Effector memory CD4-positive, alpha-beta T cell (primary cell): ENCODE data around the gene CNGA4.

Source experiments
- DNase-seq, 3 donors: peaks; one replicate each; pipeline ENCODE4 v3.0.0-alpha.2; 2020
- H3K27ac ChIP-seq: 2 replicates; pipeline ENCODE4 v1.7.0; 2013; ENCODE audit warnings: mild to moderate bottlenecking, low read length, moderate library complexity; ENCODE audit not compliant: insufficient read depth, poor library complexity, severe bottlenecking
- H3K27me3 ChIP-seq: replicated peaks from 2 replicates; pipeline ENCODE4 v1.7.0; 2013; ENCODE audit warnings: mild to moderate bottlenecking, low read length; ENCODE audit not compliant: insufficient read depth, control insufficient read depth, poor library complexity, severe bottlenecking
- H3K36me3 ChIP-seq: 2 replicates; pipeline ENCODE4 v1.7.0; 2013; ENCODE audit warnings: mild to moderate bottlenecking, low read length, moderate library complexity; ENCODE audit not compliant: control insufficient read depth, insufficient read depth
- H3K4me1 ChIP-seq: 2 replicates; pipeline ENCODE4 v1.7.0; 2013; ENCODE audit warnings: low read length, mild to moderate bottlenecking; ENCODE audit not compliant: control insufficient read depth, insufficient read depth, poor library complexity, severe bottlenecking
- H3K4me3 ChIP-seq: 2 replicates; pipeline ENCODE4 v1.7.0; 2013; ENCODE audit warnings: low read length, low read depth, mild to moderate bottlenecking; ENCODE audit not compliant: insufficient read depth, poor library complexity, severe bottlenecking
- H3K9me3 ChIP-seq: 2 replicates; pipeline ENCODE4 v1.7.0; 2013; ENCODE audit warnings: mild to moderate bottlenecking, low read length, moderate library complexity; ENCODE audit not compliant: control insufficient read depth

Gene CNGA4

DNA sequence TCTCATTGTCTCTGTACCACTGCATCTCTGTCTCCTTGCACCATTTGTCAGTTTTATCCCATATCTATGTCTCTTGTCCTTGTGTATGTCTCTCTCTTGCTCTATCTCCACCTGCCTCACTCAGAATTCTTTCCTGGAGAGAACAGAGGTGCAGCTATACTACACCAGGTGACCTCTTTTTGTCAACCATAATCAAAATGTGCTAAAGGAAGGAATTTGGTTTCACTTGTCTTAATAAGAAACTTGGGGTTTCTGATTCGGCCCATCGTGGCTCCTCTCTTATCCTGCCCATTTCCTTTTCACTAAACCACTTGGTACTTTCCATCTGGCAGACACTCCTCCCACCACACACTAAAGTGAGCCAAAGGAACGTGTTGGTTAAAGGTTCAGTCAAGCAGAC is 35.6 kb upstream of the CNGA4 start:
- Histone ChIP-seq H3K27ac (no peak overlapping the region), H3K4me1 (peaks cover 15% of the 10 kb centered on the region), H3K4me3 (no peak overlapping the region), H3K9me3 (no peaks in the 10 kb centered on the region), H3K36me3 (no peaks in the 10 kb centered on the region), H3K27me3 (no peaks in the 10 kb centered on the region)
- DNase-seq, result no peak

DNA sequence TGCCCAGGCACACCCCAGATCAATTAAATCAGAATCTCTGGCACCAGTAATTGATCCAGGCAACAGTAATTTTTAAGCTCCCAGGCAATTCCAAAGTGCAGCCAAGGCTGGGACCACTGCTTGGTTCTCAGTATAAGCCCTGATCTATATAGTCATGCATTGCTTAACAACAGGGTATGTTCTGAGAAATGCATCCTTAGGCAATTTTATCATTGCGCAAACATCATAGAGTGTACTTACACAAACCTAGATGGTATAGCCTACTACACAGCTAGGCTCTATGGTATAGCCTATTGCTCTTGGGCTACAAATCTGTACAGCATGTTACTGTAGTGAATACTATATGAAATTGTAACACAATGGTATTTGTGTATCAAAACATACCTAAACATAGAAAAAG is 34.2 kb upstream of the CNGA4 start:
- H3K27me3 ChIP-seq, result no peaks in the 10 kb centered on the region
- H3K4me3 ChIP-seq, result no peak overlapping the region
- H3K4me1 ChIP-seq, result peaks cover 15% of the 10 kb centered on the region
- no peak overlapping the region for H3K27ac ChIP-seq
- peaks cover under 1% of the 10 kb centered on the region for H3K36me3 ChIP-seq
- H3K9me3 ChIP-seq, result no peaks in the 10 kb centered on the region
- no peak for DNase-seq

DNA sequence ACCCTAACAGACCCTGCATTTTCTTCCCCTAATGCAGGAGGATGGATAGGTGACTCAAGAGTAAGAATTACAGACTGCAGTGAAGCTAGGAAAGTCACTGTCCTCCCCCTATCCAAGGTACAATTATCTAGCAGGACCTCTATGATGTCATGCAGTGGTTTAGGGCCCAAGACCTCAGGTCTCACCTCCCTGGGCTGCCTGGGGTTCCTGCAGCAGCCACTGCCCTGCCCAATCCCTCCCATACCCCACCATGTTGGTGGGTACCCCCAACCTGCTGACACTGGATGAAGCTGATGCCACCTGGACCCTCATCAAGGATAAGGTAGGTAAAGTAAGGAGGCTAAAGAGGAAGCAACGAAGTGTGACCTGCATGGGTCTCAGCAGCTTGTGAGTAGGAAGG is 33.5 kb upstream of the CNGA4 start, which contains the start of gene C11orf42:
TSS of gene C11orf42 (plus strand) at position 192 of the 400 bp plus-strand sequence. CDS start at position 251, 59 bp downstream.
- Histone ChIP-seq H3K27me3 (no peaks in the 10 kb centered on the region), H3K4me3 (no peak within 1 kb of the TSS), H3K9me3 (no peaks in the 10 kb centered on the region), H3K4me1 (peaks cover 15% of the 10 kb centered on the region), H3K27ac (no peak within 1 kb of the TSS), H3K36me3 (peaks cover 6% of the 10 kb centered on the region)
- DNase-seq, result no peak

DNA sequence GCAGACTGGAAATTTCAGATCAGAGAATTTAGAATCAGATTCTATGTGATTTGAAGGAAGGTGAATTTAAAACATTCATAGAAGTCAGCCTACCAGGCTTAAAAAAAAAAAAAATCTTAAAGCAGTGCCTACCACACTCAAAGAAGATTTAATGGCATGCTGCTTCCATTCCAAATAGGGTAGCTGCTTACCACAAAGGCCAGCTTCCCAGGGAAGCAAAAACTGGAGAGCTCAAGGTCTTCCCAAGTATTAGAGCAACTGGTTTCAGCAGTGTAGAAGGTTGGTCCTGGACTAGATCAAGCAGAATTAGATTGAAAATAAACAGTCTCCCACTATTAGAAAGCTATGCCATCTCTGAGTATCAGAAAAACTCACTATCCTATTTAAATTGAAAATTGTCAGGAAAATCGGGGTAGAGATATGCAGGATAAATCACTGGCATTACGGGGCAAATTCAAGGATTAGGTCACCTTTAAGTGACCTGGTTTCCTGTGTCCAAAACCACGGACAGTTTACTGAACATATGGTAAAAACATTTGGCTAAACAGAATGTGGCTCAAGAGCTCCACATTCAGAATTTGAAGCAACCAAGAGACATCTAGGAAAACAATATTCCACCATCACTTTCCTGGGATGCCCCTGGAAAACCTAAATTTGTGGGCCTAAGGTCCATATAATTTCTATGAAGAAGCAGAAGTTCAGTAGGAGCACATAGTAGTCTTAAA is 32.3 kb upstream of the CNGA4 start:
- peaks cover 18% of the 10 kb centered on the region for H3K36me3 ChIP-seq

DNA sequence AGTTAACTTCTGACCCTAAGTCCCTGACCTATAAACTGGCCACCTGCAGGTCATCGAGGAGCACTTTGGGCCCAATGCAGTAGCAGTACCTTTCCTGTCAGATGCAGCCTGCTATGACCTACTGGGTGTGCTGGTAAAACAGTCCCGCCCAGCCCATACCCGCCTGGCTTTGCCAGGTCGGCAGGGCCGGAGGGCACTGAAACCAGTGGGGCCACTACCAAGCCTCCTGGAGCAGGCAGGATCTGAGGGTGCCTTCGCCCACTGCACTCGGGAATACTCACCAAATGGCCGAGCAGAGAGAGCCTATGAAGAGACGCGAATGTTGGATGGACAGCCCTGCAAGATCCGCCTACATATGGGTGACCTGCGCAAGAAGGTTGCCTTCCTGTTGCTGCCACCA is 29.1 kb upstream of the CNGA4 start:
- no peak for DNase-seq
- no peak overlapping the region for H3K4me3 ChIP-seq
- no peaks in the 10 kb centered on the region for H3K9me3 ChIP-seq
- H3K27me3 ChIP-seq, result no peaks in the 10 kb centered on the region
- peaks cover 31% of the 10 kb centered on the region for H3K36me3 ChIP-seq
- H3K4me1 ChIP-seq, result no peaks in the 10 kb centered on the region
- no peak overlapping the region for H3K27ac ChIP-seq

More for the DNA sequence above, 32.3 kb upstream of the CNGA4 start:
- no peaks in the 10 kb centered on the region for H3K9me3 ChIP-seq
- no peak overlapping the region for H3K4me3 ChIP-seq
- peaks cover 15% of the 10 kb centered on the region for H3K4me1 ChIP-seq
- H3K27ac ChIP-seq, result no peak overlapping the region
- no peaks in the 10 kb centered on the region for H3K27me3 ChIP-seq
- DNase-seq, result no peak

DNA sequence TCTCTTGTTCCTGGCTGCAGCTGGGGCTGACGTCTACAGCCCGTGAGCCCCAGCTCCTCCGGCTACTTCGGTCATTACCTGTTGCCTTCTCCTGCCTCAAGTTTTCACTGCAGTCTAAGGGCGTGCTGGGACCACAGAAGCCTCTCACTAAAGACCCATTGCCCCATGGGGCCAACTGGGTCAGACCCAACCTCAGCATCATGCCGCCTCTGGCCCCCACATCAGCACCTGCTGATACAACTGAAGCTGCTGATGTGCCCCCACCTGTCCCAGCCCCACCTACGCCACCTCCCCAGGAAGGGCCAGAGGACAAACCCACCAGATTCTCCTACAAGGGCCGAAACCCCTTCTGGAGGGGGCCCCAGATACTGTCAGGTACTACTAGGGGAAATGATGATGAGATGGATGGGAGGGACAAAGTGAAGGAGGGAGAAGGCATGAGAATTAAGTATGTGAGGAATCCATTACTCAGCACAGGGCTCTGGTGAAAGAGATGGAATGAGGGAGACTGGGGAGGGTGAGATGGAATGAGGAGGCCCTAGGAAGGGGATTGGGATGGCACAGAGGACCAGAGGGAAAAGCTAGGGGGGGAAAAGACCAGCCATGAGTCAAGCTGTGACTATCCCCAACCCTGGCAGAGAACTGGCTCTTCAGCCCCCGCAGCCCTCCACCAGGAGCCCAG is 28.5 kb upstream of the CNGA4 start:
- Histone ChIP-seq H3K27me3 (no peaks in the 10 kb centered on the region), H3K4me1 (no peaks in the 10 kb centered on the region), H3K36me3 (peaks cover 35% of the 10 kb centered on the region), H3K9me3 (no peaks in the 10 kb centered on the region), H3K4me3 (no peak overlapping the region), H3K27ac (no peak overlapping the region)
- no peak for DNase-seq

DNA sequence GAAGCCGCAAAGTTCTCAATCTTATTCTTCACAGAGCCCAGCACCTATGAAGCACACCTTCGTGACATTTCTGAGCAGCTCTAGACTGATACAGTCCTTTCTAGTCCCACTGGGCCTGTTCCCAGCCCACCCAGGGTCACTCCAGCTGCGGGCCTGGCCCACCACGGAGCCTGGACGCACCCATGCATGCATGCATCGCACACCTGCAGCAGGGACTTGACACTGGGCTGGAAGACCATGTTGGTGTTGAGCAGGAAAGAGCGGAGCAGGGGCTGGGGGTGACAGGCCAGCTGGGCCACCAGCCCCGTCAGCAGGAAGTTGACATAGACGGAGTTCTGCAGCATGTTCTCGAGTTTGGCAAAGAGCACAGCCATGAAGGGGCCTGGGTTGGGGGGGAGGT is 24.4 kb upstream of the CNGA4 start:
- DNase-seq, result no peak
- H3K9me3 ChIP-seq, result no peaks in the 10 kb centered on the region
- no peaks in the 10 kb centered on the region for H3K4me1 ChIP-seq
- no peaks in the 10 kb centered on the region for H3K27me3 ChIP-seq
- H3K27ac ChIP-seq, result no peak overlapping the region
- no peak overlapping the region for H3K4me3 ChIP-seq
- peaks cover 69% of the 10 kb centered on the region for H3K36me3 ChIP-seq

DNA sequence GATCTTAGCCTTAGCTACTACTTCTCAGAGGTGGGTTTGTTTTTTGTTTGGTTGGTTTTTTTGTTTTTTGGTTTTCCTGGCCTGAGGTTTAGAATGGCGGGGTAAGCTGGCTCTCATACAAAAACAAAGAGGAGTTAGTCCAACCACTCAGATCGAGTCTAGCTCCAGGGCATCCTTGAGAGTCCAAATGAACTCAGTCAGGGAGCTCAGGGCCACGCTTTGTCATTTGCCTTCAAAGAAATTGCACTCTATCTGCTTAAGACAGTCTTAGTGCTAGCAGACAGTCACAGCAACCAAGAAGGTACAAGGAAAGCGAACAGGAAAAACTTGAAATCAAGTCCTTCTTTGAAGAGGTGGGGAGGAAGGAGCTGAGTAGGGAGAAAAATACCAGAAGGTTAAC is 22.4 kb upstream of the CNGA4 start:
- H3K36me3 ChIP-seq, result peaks cover 63% of the 10 kb centered on the region
- DNase-seq, result no peak
- no peak overlapping the region for H3K27ac ChIP-seq
- H3K4me1 ChIP-seq, result no peaks in the 10 kb centered on the region
- H3K9me3 ChIP-seq, result no peaks in the 10 kb centered on the region
- no peak overlapping the region for H3K4me3 ChIP-seq
- no peaks in the 10 kb centered on the region for H3K27me3 ChIP-seq

DNA sequence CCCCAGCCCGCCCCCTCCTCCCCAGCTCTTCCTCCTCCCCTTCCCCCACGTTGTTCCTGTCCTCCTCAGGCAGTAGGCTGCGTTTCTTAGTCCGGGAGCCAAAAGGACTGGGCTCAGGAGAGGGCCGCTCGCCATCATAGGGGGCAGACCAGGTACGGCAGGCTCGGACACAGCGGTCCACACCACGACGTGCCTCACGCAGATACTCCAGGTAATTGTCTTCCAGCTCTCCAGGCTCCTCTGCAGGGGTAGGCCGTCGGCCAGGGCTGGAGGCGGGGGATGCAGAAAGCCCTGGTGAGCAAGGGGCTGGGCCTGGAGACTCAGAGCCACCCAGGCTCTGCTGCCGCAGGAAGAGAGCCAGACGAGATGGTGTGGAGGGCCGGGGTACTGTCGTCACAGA is 21.2 kb upstream of the CNGA4 start:
- H3K9me3 ChIP-seq, result no peaks in the 10 kb centered on the region
- peaks cover 72% of the 10 kb centered on the region for H3K36me3 ChIP-seq
- no peak for DNase-seq
- H3K4me3 ChIP-seq, result no peak overlapping the region
- H3K27me3 ChIP-seq, result no peaks in the 10 kb centered on the region
- no peaks in the 10 kb centered on the region for H3K4me1 ChIP-seq
- no peak overlapping the region for H3K27ac ChIP-seq

DNA sequence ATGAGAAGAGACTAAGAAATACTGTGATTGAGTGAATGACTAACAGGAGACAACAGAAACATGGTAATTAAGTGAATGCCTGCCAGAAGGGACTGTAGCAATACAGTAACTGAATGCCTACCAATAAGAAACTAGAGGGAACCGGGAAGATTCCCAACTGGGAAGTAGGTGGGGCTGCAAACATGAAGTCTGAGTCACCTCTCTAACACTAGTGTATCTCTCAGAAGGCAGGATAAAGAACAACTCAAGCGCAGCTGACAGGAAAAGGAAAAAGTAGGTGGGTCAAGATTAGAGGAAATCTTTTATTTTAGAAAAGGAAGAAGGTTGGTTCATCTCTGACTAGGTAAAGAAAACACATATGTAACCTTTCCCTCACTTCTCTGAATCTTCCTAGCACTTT is 19.5 kb upstream of the CNGA4 start:
- H3K4me1 ChIP-seq, result no peaks in the 10 kb centered on the region
- no peak for DNase-seq
- H3K27me3 ChIP-seq, result no peaks in the 10 kb centered on the region
- H3K9me3 ChIP-seq, result no peaks in the 10 kb centered on the region
- peaks cover 81% of the 10 kb centered on the region for H3K36me3 ChIP-seq
- H3K27ac ChIP-seq, result no peak overlapping the region
- H3K4me3 ChIP-seq, result no peak overlapping the region
